ENCODE data around the gene MRPL34.

DNA sequence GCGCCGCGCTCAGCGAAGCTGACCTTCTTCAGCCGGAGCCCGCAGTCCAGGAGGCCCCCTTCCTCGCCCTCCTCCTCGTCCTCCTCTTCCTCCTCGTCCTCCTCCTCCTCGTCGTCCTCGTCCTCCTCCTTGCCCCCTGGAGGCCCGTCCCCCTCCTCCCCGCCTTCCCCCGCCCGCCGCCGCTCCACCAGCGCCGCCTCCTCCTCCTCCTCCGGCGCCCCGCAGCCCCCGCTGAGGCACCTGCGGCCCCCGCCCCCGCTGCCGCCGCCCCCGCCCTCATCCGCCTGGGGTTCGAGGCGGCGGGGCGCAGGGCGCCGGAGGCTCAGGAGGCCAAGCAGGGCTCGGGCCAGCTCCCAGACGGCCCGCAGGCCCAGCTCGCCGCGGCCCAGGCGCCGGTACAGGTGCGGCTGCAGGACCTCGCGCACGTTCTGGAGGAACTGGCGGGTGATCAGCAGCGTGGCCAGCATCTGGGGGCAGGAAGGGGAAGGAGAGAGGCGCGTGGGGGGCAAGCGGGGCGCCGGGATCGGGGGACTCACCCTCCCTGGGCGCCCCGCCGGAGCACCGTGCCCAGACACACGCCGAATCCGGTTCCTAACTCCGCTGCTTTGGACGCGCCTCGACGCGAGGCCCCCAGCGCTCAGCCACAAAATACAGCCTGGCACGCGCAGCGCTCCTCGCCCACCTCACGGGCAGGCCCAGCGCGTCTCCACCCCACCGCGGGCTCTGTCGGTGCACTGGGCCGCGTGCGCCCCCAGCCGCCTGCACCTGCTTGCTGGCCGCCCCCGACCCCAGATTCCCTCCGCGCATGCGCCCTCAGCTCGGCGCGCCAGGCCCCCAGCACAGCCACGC, 23.1 kb downstream of the MRPL34 start:
- TF ChIP-seq, protein P1, sequence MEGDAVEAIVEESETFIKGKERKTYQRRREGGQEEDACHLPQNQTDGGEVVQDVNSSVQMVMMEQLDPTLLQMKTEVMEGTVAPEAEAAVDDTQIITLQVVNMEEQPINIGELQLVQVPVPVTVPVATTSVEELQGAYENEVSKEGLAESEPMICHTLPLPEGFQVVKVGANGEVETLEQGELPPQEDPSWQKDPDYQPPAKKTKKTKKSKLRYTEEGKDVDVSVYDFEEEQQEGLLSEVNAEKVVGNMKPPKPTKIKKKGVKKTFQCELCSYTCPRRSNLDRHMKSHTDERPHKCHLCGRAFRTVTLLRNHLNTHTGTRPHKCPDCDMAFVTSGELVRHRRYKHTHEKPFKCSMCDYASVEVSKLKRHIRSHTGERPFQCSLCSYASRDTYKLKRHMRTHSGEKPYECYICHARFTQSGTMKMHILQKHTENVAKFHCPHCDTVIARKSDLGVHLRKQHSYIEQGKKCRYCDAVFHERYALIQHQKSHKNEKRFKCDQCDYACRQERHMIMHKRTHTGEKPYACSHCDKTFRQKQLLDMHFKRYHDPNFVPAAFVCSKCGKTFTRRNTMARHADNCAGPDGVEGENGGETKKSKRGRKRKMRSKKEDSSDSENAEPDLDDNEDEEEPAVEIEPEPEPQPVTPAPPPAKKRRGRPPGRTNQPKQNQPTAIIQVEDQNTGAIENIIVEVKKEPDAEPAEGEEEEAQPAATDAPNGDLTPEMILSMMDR (IDR thresholded peaks at IDR 0.05), result no peak
- TF ChIP-seq POLR2A (IDR thresholded peaks at IDR 0.05), result no peak

Data from right lobe of liver (tissue), 4 donors.